GM23338 (cell line): Measurements from ENCODE around the gene SH3TC1. TPM values are rescaled to one million over a fixed set of nuclear protein-coding genes. Genes with fewer than 3 reads are reported as not detected.

Experiments used
- ATAC-seq: fragments of 200-7000 bp; cut with Tn5 transposase; 3 replicates; pipeline ENCODE4 v1.9.1; 2020
- DNase-seq: peaks from one replicate; pipeline ENCODE4 v3.0.0-alpha.2; 2015; ENCODE audit warnings: low spot score
- H2AFZ ChIP-seq: fragments of 200-600 bp; sonication (generic); 2 replicates; pipeline ENCODE4 v1.8.0; 2016; ENCODE audit warnings: antibody characterized with exemption, mild to moderate bottlenecking, moderate library complexity
- H3F3A ChIP-seq: fragments of 200-600 bp; sonication (generic); replicated peaks from 2 replicates; pipeline ENCODE4 v1.8.0; 2017; ENCODE audit warnings: antibody characterized with exemption, mixed run types, low read depth
- H3K27ac ChIP-seq: fragments of 200-600 bp; sonication (generic); 2 replicates; pipeline ENCODE4 v1.6.1; 2016; ENCODE audit warnings: low read depth
- H3K27me3 ChIP-seq: fragments of 200-600 bp; sonication (generic); 2 replicates; pipeline ENCODE4 v1.8.0; 2016; ENCODE audit warnings: mild to moderate bottlenecking, mixed run types, moderate library complexity; ENCODE audit not compliant: insufficient read depth
- H3K36me3 ChIP-seq: fragments of 200-600 bp; sonication (generic); 2 replicates; pipeline ENCODE4 v1.8.0; 2016; ENCODE audit warnings: mild to moderate bottlenecking; ENCODE audit not compliant: insufficient read depth
- H3K4me1 ChIP-seq: fragments of 200-600 bp; sonication (generic); 2 replicates; pipeline ENCODE4 v1.8.0; 2016; ENCODE audit warnings: mild to moderate bottlenecking, moderate library complexity; ENCODE audit not compliant: insufficient read depth
- H3K4me2 ChIP-seq: fragments of 200-600 bp; sonication (generic); 2 replicates; pipeline ENCODE4 v1.7.1; 2017; ENCODE audit warnings: mixed run types
- H3K4me3 ChIP-seq: fragments of 200-600 bp; sonication (generic); 2 replicates; pipeline ENCODE4 v1.6.1; 2016; ENCODE audit warnings: mixed run types
- H3K79me2 ChIP-seq: fragments of 200-600 bp; sonication (generic); replicated peaks from 2 replicates; pipeline ENCODE4 v1.8.0; 2017; ENCODE audit warnings: mild to moderate bottlenecking; ENCODE audit not compliant: insufficient read depth
- H3K9me2 ChIP-seq: fragments of 200-600 bp; sonication (generic); 2 replicates; pipeline ENCODE4 v1.8.0; 2017; ENCODE audit not compliant: insufficient read depth
- H4K20me1 ChIP-seq: fragments of 200-600 bp; sonication (generic); replicated peaks from 2 replicates; pipeline ENCODE4 v1.8.0; 2017; ENCODE audit warnings: mild to moderate bottlenecking; ENCODE audit not compliant: insufficient read depth
- H3K27ac Mint-ChIP-seq: 2 replicates; pipeline ENCODE4 v1.8.0; 2020; ENCODE audit warnings: inconsistent platforms, mild to moderate bottlenecking, moderate library complexity, mixed read lengths
- H3K27me3 Mint-ChIP-seq: 3 replicates; pipeline ENCODE4 v1.8.0; 2022; ENCODE audit warnings: low read depth, mild to moderate bottlenecking, moderate library complexity, mixed read lengths, inconsistent platforms; ENCODE audit not compliant: insufficient read depth, poor library complexity
- H3K36me3 Mint-ChIP-seq: 3 replicates; pipeline ENCODE4 v1.8.0; 2021; ENCODE audit warnings: low read depth, mild to moderate bottlenecking, inconsistent platforms, moderate library complexity, mixed read lengths
- H3K4me1 Mint-ChIP-seq: 3 replicates; pipeline ENCODE4 v1.8.0; 2020; ENCODE audit warnings: mild to moderate bottlenecking, inconsistent platforms, mixed read lengths
- H3K4me3 Mint-ChIP-seq: 3 replicates; pipeline ENCODE4 v1.8.0; 2021; ENCODE audit warnings: moderate library complexity, mild to moderate bottlenecking, inconsistent platforms, mixed read lengths
- H3K9me3 Mint-ChIP-seq: 3 replicates; pipeline ENCODE4 v1.8.0; 2020; ENCODE audit warnings: moderate library complexity, mild to moderate bottlenecking, inconsistent platforms, mixed read lengths
- CREB1 ChIP-seq: fragments of 250-450 bp; sonication (Bioruptor Pico); IDR thresholded peaks from 2 replicates; pipeline ENCODE4 v1.5.0; 2020; ENCODE audit warnings: low read depth, mild to moderate bottlenecking, moderate library complexity
- EZH2 ChIP-seq: fragments of 200-600 bp; sonication (generic); IDR thresholded peaks from one replicate; pipeline ENCODE4 v1.8.0; 2017; ENCODE audit warnings: antibody characterized with exemption, mild to moderate bottlenecking, low read depth; ENCODE audit not compliant: unreplicated experiment
- EZH2phosphoT487 ChIP-seq: fragments of 200-600 bp; sonication (generic); IDR thresholded peaks from one replicate; pipeline ENCODE4 v1.8.1; 2018; ENCODE audit warnings: antibody characterized with exemption; ENCODE audit not compliant: unreplicated experiment
- JUNB ChIP-seq: IDR thresholded peaks from one replicate; pipeline ENCODE4 v1.6.1; 2016; ENCODE audit warnings: antibody characterized with exemption; ENCODE audit not compliant: unreplicated experiment
- POLR2AphosphoS5 ChIP-seq: IDR thresholded peaks from 2 replicates; pipeline ENCODE4 v1.6.1; 2016; ENCODE audit warnings: antibody characterized with exemption, low read depth
- STAT1 ChIP-seq: IDR thresholded peaks from one replicate; pipeline ENCODE4 v1.6.1; 2016; ENCODE audit warnings: antibody characterized with exemption; ENCODE audit not compliant: unreplicated experiment
- ZNF114 ChIP-seq: fragments of 250-450 bp; sonication (Bioruptor Pico); IDR thresholded peaks from 2 replicates; pipeline ENCODE4 v1.5.0; 2020; ENCODE audit warnings: mild to moderate bottlenecking, moderate library complexity
- ZNF331 ChIP-seq: fragments of 250-450 bp; sonication (Bioruptor Pico); IDR thresholded peaks from 2 replicates; pipeline ENCODE4 v1.5.0; 2020; ENCODE audit warnings: low read depth, mild to moderate bottlenecking, moderate library complexity
- polyA plus RNA-seq: library from polyadenylated mRNA; unstranded; fragments of >200 nt; fragmentation: Nextera tagmentation; extraction: Ambion mirVana; gene quantifications from 2 replicates; pipeline ENCODE4 v1.2.1, GENCODE V29; 2016
- total RNA-seq: library from RNA; depleted of rRNA; stranded (reverse); fragments of >200 nt; shearing (Covaris generic); gene quantifications from 2 replicates; pipeline ENCODE4 v1.2.3, GENCODE V29; 2014
- TF ChIP-seq, protein P1 (sequence below): fragments of 250-450 bp; sonication (Bioruptor Pico); IDR thresholded peaks from 2 replicates; pipeline ENCODE4 v1.5.0; 2020; ENCODE audit warnings: mild to moderate bottlenecking, moderate library complexity
- TF ChIP-seq, protein P2 (sequence below), 2 experiments: fragments of 200-600 bp in 1 of 2; sonication (generic) in 1 of 2; conservative IDR thresholded peaks; 2 replicates each; pipeline versions ENCODE4 v1.5.1 to v1.6.1; 2016 to 2017; ENCODE audit warnings: antibody characterized with exemption in 2 of 2, low read depth in 2 of 2, mild to moderate bottlenecking in 2 of 2, moderate library complexity in 1 of 2
- TF ChIP-seq, protein P3 (sequence below): IDR thresholded peaks from 2 replicates; pipeline ENCODE4 v1.6.1; 2016; ENCODE audit warnings: antibody characterized with exemption
- TF ChIP-seq, protein P4 (sequence below): IDR thresholded peaks from one replicate; pipeline ENCODE4 v1.6.1; 2018; ENCODE audit warnings: antibody characterized with exemption; ENCODE audit not compliant: unreplicated experiment

The SH3TC1 gene
- total and polyA plus RNA-seq, 2 experiments from 2014 or later = 0.07 TPM; not detected in 1

DNA sequence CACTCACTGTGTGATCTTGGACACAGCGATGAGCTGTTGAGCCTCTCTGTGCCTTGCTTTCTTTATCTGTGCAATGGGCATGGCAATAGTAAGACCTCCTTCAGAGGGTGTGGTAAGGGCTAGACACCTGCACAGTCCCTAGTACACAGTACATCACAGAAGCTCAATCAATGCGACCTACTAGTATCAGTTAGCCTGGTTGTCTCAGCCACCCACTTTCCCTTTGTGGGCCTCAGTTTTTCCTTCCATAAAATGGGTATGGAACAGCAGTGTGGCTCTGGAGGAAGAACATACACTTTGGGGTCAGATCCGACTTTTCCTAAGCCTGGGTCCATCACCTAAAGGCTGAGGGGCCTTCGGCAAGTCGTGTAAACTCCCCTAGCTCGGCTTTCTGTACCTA, 67.0 kb downstream of the SH3TC1 start (continued):
- TF ChIP-seq, protein P1, sequence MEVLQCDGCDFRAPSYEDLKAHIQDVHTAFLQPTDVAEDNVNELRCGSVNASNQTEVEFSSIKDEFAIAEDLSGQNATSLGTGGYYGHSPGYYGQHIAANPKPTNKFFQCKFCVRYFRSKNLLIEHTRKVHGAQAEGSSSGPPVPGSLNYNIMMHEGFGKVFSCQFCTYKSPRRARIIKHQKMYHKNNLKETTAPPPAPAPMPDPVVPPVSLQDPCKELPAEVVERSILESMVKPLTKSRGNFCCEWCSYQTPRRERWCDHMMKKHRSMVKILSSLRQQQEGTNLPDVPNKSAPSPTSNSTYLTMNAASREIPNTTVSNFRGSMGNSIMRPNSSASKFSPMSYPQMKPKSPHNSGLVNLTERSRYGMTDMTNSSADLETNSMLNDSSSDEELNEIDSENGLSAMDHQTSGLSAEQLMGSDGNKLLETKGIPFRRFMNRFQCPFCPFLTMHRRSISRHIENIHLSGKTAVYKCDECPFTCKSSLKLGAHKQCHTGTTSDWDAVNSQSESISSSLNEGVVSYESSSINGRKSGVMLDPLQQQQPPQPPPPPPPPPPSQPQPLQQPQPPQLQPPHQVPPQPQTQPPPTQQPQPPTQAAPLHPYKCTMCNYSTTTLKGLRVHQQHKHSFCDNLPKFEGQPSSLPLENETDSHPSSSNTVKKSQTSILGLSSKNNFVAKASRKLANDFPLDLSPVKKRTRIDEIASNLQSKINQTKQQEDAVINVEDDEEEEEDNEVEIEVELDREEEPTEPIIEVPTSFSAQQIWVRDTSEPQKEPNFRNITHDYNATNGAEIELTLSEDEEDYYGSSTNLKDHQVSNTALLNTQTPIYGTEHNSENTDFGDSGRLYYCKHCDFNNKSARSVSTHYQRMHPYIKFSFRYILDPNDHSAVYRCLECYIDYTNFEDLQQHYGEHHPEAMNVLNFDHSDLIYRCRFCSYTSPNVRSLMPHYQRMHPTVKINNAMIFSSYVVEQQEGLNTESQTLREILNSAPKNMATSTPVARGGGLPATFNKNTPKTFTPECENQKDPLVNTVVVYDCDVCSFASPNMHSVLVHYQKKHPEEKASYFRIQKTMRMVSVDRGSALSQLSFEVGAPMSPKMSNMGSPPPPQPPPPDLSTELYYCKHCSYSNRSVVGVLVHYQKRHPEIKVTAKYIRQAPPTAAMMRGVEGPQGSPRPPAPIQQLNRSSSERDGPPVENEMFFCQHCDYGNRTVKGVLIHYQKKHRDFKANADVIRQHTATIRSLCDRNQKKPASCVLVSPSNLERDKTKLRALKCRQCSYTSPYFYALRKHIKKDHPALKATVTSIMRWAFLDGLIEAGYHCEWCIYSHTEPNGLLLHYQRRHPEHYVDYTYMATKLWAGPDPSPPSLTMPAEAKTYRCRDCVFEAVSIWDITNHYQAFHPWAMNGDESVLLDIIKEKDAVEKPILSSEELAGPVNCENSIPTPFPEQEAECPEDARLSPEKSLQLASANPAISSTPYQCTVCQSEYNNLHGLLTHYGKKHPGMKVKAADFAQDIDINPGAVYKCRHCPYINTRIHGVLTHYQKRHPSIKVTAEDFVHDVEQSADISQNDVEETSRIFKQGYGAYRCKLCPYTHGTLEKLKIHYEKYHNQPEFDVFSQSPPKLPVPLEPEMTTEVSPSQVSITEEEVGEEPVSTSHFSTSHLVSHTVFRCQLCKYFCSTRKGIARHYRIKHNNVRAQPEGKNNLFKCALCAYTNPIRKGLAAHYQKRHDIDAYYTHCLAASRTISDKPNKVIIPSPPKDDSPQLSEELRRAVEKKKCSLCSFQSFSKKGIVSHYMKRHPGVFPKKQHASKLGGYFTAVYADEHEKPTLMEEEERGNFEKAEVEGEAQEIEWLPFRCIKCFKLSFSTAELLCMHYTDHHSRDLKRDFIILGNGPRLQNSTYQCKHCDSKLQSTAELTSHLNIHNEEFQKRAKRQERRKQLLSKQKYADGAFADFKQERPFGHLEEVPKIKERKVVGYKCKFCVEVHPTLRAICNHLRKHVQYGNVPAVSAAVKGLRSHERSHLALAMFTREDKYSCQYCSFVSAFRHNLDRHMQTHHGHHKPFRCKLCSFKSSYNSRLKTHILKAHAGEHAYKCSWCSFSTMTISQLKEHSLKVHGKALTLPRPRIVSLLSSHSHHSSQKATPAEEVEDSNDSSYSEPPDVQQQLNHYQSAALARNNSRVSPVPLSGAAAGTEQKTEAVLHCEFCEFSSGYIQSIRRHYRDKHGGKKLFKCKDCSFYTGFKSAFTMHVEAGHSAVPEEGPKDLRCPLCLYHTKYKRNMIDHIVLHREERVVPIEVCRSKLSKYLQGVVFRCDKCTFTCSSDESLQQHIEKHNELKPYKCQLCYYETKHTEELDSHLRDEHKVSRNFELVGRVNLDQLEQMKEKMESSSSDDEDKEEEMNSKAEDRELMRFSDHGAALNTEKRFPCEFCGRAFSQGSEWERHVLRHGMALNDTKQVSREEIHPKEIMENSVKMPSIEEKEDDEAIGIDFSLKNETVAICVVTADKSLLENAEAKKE (CRISPR knock-in tag) = no peak
- TF ChIP-seq EZH2 = no peak

DNA sequence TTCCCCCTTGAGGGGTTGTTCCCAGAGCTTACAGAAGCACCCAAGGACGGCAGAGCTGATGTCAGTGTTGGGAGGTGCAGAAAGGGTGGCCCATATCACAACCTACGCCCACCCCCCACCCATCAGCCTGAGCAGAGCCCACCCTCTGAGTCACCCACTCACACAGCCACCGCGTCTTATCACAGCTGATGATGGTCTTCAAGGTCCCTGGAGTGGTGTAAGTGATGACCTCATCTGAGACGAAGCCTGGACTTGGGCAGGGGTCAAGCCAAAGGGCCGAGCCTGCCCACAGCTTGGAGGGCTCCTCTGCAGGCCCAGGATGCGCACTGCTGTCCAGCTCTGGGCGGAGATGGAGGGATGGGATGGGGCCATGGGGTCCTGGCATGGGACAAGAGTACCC, 67.4 kb downstream of the SH3TC1 start:
- Mint-ChIP-seq H3K27ac (no peak overlapping the region), H3K27me3 (peaks cover 28% of the 10 kb centered on the region), H3K4me1 (peaks cover 12% of the 10 kb centered on the region), H3K4me3 (no peak overlapping the region), H3K36me3 (no peaks in the 10 kb centered on the region), H3K9me3 (no peaks in the 10 kb centered on the region; the same call in 2 of the 3 replicates)
- DNase-seq (no peak), ATAC-seq (no peak)
- no peaks in the 10 kb centered on the region for H4K20me1 ChIP-seq
- H3K4me3 ChIP-seq = no peak overlapping the region
- no peaks in the 10 kb centered on the region for H3K79me2 ChIP-seq
- no peak overlapping the region for H2AFZ ChIP-seq
- H3K4me2 ChIP-seq = no peak overlapping the region
- peaks cover 16% of the 10 kb centered on the region for H3K27me3 ChIP-seq
- TF ChIP-seq, protein P2, sequence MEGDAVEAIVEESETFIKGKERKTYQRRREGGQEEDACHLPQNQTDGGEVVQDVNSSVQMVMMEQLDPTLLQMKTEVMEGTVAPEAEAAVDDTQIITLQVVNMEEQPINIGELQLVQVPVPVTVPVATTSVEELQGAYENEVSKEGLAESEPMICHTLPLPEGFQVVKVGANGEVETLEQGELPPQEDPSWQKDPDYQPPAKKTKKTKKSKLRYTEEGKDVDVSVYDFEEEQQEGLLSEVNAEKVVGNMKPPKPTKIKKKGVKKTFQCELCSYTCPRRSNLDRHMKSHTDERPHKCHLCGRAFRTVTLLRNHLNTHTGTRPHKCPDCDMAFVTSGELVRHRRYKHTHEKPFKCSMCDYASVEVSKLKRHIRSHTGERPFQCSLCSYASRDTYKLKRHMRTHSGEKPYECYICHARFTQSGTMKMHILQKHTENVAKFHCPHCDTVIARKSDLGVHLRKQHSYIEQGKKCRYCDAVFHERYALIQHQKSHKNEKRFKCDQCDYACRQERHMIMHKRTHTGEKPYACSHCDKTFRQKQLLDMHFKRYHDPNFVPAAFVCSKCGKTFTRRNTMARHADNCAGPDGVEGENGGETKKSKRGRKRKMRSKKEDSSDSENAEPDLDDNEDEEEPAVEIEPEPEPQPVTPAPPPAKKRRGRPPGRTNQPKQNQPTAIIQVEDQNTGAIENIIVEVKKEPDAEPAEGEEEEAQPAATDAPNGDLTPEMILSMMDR (conservative IDR thresholded peaks at IDR 0.05; ENCODE audit: low read depth in 2 of 2) = no peak
- TF ChIP-seq ZNF331 (CRISPR knock-in tag) (no peak), CREB1 (no peak), STAT1 (no peak), POLR2AphosphoS5 (no peak), JUNB (no peak), ZNF114 (CRISPR knock-in tag) (no peak), EZH2phosphoT487 (no peak), EZH2 (no peak)
- TF ChIP-seq, protein P3, sequence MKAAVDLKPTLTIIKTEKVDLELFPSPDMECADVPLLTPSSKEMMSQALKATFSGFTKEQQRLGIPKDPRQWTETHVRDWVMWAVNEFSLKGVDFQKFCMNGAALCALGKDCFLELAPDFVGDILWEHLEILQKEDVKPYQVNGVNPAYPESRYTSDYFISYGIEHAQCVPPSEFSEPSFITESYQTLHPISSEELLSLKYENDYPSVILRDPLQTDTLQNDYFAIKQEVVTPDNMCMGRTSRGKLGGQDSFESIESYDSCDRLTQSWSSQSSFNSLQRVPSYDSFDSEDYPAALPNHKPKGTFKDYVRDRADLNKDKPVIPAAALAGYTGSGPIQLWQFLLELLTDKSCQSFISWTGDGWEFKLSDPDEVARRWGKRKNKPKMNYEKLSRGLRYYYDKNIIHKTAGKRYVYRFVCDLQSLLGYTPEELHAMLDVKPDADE = no peak
- TF ChIP-seq, protein P4, sequence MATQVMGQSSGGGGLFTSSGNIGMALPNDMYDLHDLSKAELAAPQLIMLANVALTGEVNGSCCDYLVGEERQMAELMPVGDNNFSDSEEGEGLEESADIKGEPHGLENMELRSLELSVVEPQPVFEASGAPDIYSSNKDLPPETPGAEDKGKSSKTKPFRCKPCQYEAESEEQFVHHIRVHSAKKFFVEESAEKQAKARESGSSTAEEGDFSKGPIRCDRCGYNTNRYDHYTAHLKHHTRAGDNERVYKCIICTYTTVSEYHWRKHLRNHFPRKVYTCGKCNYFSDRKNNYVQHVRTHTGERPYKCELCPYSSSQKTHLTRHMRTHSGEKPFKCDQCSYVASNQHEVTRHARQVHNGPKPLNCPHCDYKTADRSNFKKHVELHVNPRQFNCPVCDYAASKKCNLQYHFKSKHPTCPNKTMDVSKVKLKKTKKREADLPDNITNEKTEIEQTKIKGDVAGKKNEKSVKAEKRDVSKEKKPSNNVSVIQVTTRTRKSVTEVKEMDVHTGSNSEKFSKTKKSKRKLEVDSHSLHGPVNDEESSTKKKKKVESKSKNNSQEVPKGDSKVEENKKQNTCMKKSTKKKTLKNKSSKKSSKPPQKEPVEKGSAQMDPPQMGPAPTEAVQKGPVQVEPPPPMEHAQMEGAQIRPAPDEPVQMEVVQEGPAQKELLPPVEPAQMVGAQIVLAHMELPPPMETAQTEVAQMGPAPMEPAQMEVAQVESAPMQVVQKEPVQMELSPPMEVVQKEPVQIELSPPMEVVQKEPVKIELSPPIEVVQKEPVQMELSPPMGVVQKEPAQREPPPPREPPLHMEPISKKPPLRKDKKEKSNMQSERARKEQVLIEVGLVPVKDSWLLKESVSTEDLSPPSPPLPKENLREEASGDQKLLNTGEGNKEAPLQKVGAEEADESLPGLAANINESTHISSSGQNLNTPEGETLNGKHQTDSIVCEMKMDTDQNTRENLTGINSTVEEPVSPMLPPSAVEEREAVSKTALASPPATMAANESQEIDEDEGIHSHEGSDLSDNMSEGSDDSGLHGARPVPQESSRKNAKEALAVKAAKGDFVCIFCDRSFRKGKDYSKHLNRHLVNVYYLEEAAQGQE = no peak
- H3K36me3 ChIP-seq = no peaks in the 10 kb centered on the region
- no peak overlapping the region for H3K27ac ChIP-seq
- H3F3A ChIP-seq = no peaks in the 10 kb centered on the region
- H3K4me1 ChIP-seq = no peaks in the 10 kb centered on the region
- no peaks in the 10 kb centered on the region for H3K9me2 ChIP-seq
